HEK293 (cell line): ENCODE measurements around the gene EBLN2.

Experiments used
- CTCF ChIA-PET: fragments of 350-600 bp; formaldehyde crosslinking; extraction: SDS; loops from one replicate; lab custom pipeline; 2021; ENCODE audit warnings: antibody characterized with exemption; lab: Yijun Ruan, JAX
- POLR2A ChIA-PET: fragments of 300-600 bp; formaldehyde crosslinking; extraction: SDS; loops from one replicate; lab custom pipeline; 2020; ENCODE audit warnings: antibody characterized with exemption, inconsistent platforms; lab: Yijun Ruan, JAX
- H3K27ac ChIP-seq: fragments of 200-500 bp; sonication (Bioruptor generic); 2 replicates; pipeline ENCODE4 v1.5.1; 2014; ENCODE audit warnings: low read depth, low read length, control low read depth, inconsistent platforms; ENCODE audit errors: extremely low read depth
- H3K36me3 ChIP-seq, 2 experiments: fragments of 200-500 bp in 1 of 2; sonication (Bioruptor generic) in 1 of 2; 1 replicate in 1 of 2; 2 replicates in 1 of 2; pipeline ENCODE4 v1.5.1; 2014 to 2017; ENCODE audit warnings: inconsistent platforms in 2 of 2, low read length in 2 of 2; ENCODE audit not compliant: control insufficient read depth in 2 of 2, insufficient read depth in 1 of 2
- H3K4me1 ChIP-seq: fragments of 200-500 bp; sonication (Bioruptor generic); 2 replicates; pipeline ENCODE4 v1.5.1; 2014; ENCODE audit warnings: mild to moderate bottlenecking, low read length, inconsistent platforms; ENCODE audit not compliant: control insufficient read depth, insufficient read depth
- H3K4me3 ChIP-seq: 2 replicates; pipeline ENCODE4 v1.5.1; 2011; ENCODE audit warnings: low read depth, mild to moderate bottlenecking, control low read depth, low read length, moderate library complexity
- H3K9me3 ChIP-seq: fragments of 200-500 bp; sonication (Bioruptor generic); 2 replicates; pipeline ENCODE4 v1.5.1; 2014; ENCODE audit warnings: low read depth, low read length, inconsistent platforms; ENCODE audit not compliant: control insufficient read depth, insufficient read depth
- MEIS1 ChIP-seq: sonication (generic); formaldehyde crosslinking; IDR thresholded peaks from 2 replicates; pipeline ENCODE4 v1.8.1; 2022; ENCODE audit warnings: missing genetic modification reagents, mild to moderate bottlenecking, borderline replicate concordance
- PATZ1 ChIP-seq: fragments of 450-650 bp; formaldehyde crosslinking; IDR thresholded peaks from 2 replicates; pipeline ENCODE4 v1.5.1; 2016; ENCODE audit warnings: missing biosample characterization, missing genetic modification characterization
- PBX3 ChIP-seq: sonication (generic); formaldehyde crosslinking; IDR thresholded peaks from 2 replicates; pipeline ENCODE4 v1.8.1; 2022; ENCODE audit warnings: mild to moderate bottlenecking, moderate library complexity, missing genetic modification reagents
- ZBTB17 ChIP-seq: fragments of 450-650 bp; formaldehyde crosslinking; IDR thresholded peaks from 2 replicates; pipeline ENCODE4 v1.5.1; 2016; ENCODE audit warnings: missing biosample characterization, missing genetic modification characterization
- ZFP37 ChIP-seq: fragments of 450-650 bp; formaldehyde crosslinking; IDR thresholded peaks from 2 replicates; pipeline ENCODE4 v1.5.1; 2016; ENCODE audit warnings: missing biosample characterization, missing genetic modification characterization
- ZNF112 ChIP-seq: fragments of 450-650 bp; formaldehyde crosslinking; IDR thresholded peaks from 2 replicates; pipeline ENCODE4 v1.5.0; 2017; ENCODE audit warnings: missing biosample characterization, missing genetic modification characterization
- ZNF121 ChIP-seq: fragments of 450-650 bp; formaldehyde crosslinking; IDR thresholded peaks from 2 replicates; pipeline ENCODE4 v1.5.1; 2016; ENCODE audit warnings: missing biosample characterization, missing genetic modification characterization
- ZNF175 ChIP-seq: fragments of 450-650 bp; formaldehyde crosslinking; IDR thresholded peaks from 2 replicates; pipeline ENCODE4 v1.5.1; 2016; ENCODE audit warnings: missing biosample characterization, missing genetic modification characterization
- ZNF202 ChIP-seq: fragments of 450-650 bp; formaldehyde crosslinking; IDR thresholded peaks from 2 replicates; pipeline ENCODE4 v1.5.1; 2016; ENCODE audit warnings: missing biosample characterization, missing genetic modification characterization, borderline replicate concordance
- ZNF239 ChIP-seq: fragments of 450-650 bp; formaldehyde crosslinking; IDR thresholded peaks from 2 replicates; pipeline ENCODE4 v1.5.1; 2016; ENCODE audit warnings: missing biosample characterization, missing genetic modification characterization
- ZNF266 ChIP-seq: fragments of 450-650 bp; formaldehyde crosslinking; IDR thresholded peaks from 2 replicates; pipeline ENCODE4 v1.5.1; 2016; ENCODE audit warnings: missing biosample characterization, missing genetic modification characterization, low read depth
- ZNF398 ChIP-seq: fragments of 450-650 bp; formaldehyde crosslinking; IDR thresholded peaks from 2 replicates; pipeline ENCODE4 v1.5.1; 2017; ENCODE audit warnings: missing biosample characterization, missing genetic modification characterization
- ZNF433 ChIP-seq: fragments of 450-650 bp; formaldehyde crosslinking; IDR thresholded peaks from 2 replicates; pipeline ENCODE4 v1.5.1; 2016; ENCODE audit warnings: missing biosample characterization, missing genetic modification characterization, low read depth
- ZNF488 ChIP-seq: fragments of 450-650 bp; formaldehyde crosslinking; IDR thresholded peaks from 2 replicates; pipeline ENCODE4 v1.5.1; 2016; ENCODE audit warnings: missing biosample characterization, missing genetic modification characterization
- ZNF513 ChIP-seq: fragments of 450-650 bp; IDR thresholded peaks from 2 replicates; pipeline ENCODE4 v1.5.1; 2018; ENCODE audit warnings: missing biosample characterization, missing genetic modification characterization
- ZNF555 ChIP-seq: fragments of 450-650 bp; formaldehyde crosslinking; conservative IDR thresholded peaks from 2 replicates; pipeline ENCODE4 v1.5.1; 2017; ENCODE audit warnings: missing biosample characterization, mild to moderate bottlenecking, missing genetic modification characterization, inconsistent platforms
- ZNF580 ChIP-seq: fragments of 450-650 bp; formaldehyde crosslinking; IDR thresholded peaks from 2 replicates; pipeline ENCODE4 v1.5.1; 2016; ENCODE audit warnings: missing biosample characterization, missing genetic modification characterization
- ZNF585B ChIP-seq: fragments of 450-650 bp; formaldehyde crosslinking; IDR thresholded peaks from 2 replicates; pipeline ENCODE4 v1.5.1; 2016; ENCODE audit warnings: missing biosample characterization, missing genetic modification characterization
- ZNF654 ChIP-seq: fragments of 450-650 bp; formaldehyde crosslinking; IDR thresholded peaks from 2 replicates; pipeline ENCODE4 v1.5.1; 2016; ENCODE audit warnings: low read depth, missing biosample characterization, missing genetic modification characterization
- ZNF670 ChIP-seq: fragments of 450-650 bp; formaldehyde crosslinking; IDR thresholded peaks from 2 replicates; pipeline ENCODE4 v1.5.1; 2016; ENCODE audit warnings: missing biosample characterization, missing genetic modification characterization, low read depth
- ZNF701 ChIP-seq: fragments of 450-650 bp; formaldehyde crosslinking; IDR thresholded peaks from 2 replicates; pipeline ENCODE4 v1.5.1; 2016; ENCODE audit warnings: missing biosample characterization, missing genetic modification characterization
- ZNF785 ChIP-seq: fragments of 450-650 bp; formaldehyde crosslinking; IDR thresholded peaks from 2 replicates; pipeline ENCODE4 v1.5.1; 2016; ENCODE audit warnings: missing biosample characterization, missing genetic modification characterization
- ZSCAN4 ChIP-seq: fragments of 450-650 bp; formaldehyde crosslinking; IDR thresholded peaks from 2 replicates; pipeline ENCODE4 v1.5.1; 2017; ENCODE audit warnings: missing biosample characterization, missing genetic modification characterization

The EBLN2 gene

GRCh38 chr3:73026111-73026759 lies 35.2 kb upstream of the EBLN2 start:
- Histone ChIP-seq H3K27ac (no peak overlapping the region), H3K4me1 (peaks cover 7% of the 10 kb centered on the region), H3K36me3 (no peaks in the 10 kb centered on the region)
- POLR2A ChIA-PET, result no interaction called here
- CTCF ChIA-PET, result interaction anchor here (0.6 to 2.1 kb wide), 3 partner anchors 28 to 59 kb away, joined by 3 to 6 read pairs (median 4); no protein-coding TSS in a partner anchor
- TF ChIP-seq ZNF202, result no peak
- no peak for TF ChIP-seq ZNF580 (tag by site-specific recombination)
- no peak for TF ChIP-seq ZBTB17 (tag by site-specific recombination)
- no peak for TF ChIP-seq ZNF701 (tag by site-specific recombination)
- no peak for TF ChIP-seq ZNF433 (tag by site-specific recombination)
- no peak for TF ChIP-seq PATZ1
- TF ChIP-seq ZNF585B (tag by site-specific recombination), result no peak
- no peak for TF ChIP-seq ZNF670
- no peak for TF ChIP-seq PBX3 (CRISPR knock-in tag)
- TF ChIP-seq, all 188 proteins: peak for 0
- Histone ChIP-seq H3K9me3 (no peaks in the 10 kb centered on the region), H3K4me3 (no peak overlapping the region)

GRCh38 chr3:73026760-73027113 lies 34.7 kb upstream of the EBLN2 start:
- Histone ChIP-seq H3K36me3 (no peaks in the 10 kb centered on the region), H3K4me3 (no peak overlapping the region), H3K4me1 (peaks cover 7% of the 10 kb centered on the region), H3K27ac (no peak overlapping the region), H3K9me3 (no peaks in the 10 kb centered on the region)
- ChIA-PET POLR2A (no interaction called here), CTCF (no interaction called here)
- no peak for TF ChIP-seq ZNF398
- TF ChIP-seq MEIS1 (CRISPR knock-in tag), result no peak
- no peak for TF ChIP-seq ZNF555 (tag by site-specific recombination)
- no peak for TF ChIP-seq ZNF239 (tag by site-specific recombination)

GRCh38 chr3:73028803-73029202 lies 32.7 kb upstream of the EBLN2 start:
- Histone ChIP-seq H3K4me1 (peaks cover 7% of the 10 kb centered on the region), H3K4me3 (no peak overlapping the region), H3K36me3 (no peaks in the 10 kb centered on the region), H3K27ac (no peak overlapping the region), H3K9me3 (no peaks in the 10 kb centered on the region)
- POLR2A ChIA-PET, result no interaction called here
- CTCF ChIA-PET, result interaction anchor here (0.6 kb wide), 1 partner anchor 55 kb away, joined by 3 read pairs; no protein-coding TSS in a partner anchor
- TF ChIP-seq ZNF112, result no peak
- no peak for TF ChIP-seq ZFP37 (tag by site-specific recombination)
- TF ChIP-seq ZNF654 (tag by site-specific recombination), result no peak
- no peak for TF ChIP-seq ZNF121 (tag by site-specific recombination)
- no peak for TF ChIP-seq ZNF785 (tag by site-specific recombination)
- no peak for TF ChIP-seq ZNF266
- TF ChIP-seq ZSCAN4 (tag by site-specific recombination), result no peak
- TF ChIP-seq ZNF488 (tag by site-specific recombination), result no peak
- no peak for TF ChIP-seq ZNF175 (tag by site-specific recombination)
- TF ChIP-seq ZNF513 (tag by site-specific recombination), result no peak
